GM06990 (cell line): ENCODE data around the gene PIEZO1.

ENCODE experiments used
- DNase-seq: peaks from one replicate; pipeline ENCODE4 v3.0.0-alpha.2; 2011; ENCODE audit not compliant: insufficient read length; ENCODE audit errors: extremely low read depth
- H3K27me3 ChIP-seq: replicated peaks from 2 replicates; pipeline ENCODE4 v1.6.0; 2011; ENCODE audit warnings: low read length; ENCODE audit not compliant: control insufficient read depth, insufficient read depth
- H3K36me3 ChIP-seq: 2 replicates; pipeline ENCODE4 v1.5.1; 2011; ENCODE audit warnings: low read length; ENCODE audit not compliant: control insufficient read depth, insufficient read depth
- H3K4me3 ChIP-seq: replicated peaks from 2 replicates; pipeline ENCODE4 v1.5.1; 2011; ENCODE audit warnings: low read depth, mild to moderate bottlenecking, control low read depth, low read length
- TF ChIP-seq, protein P1 (sequence below): IDR thresholded peaks from 2 replicates; pipeline ENCODE4 v1.5.1; 2011; ENCODE audit warnings: low read length, control low read depth, mild to moderate bottlenecking, inconsistent platforms; ENCODE audit not compliant: insufficient read depth, poor library complexity, severe bottlenecking

The PIEZO1 gene

DNA sequence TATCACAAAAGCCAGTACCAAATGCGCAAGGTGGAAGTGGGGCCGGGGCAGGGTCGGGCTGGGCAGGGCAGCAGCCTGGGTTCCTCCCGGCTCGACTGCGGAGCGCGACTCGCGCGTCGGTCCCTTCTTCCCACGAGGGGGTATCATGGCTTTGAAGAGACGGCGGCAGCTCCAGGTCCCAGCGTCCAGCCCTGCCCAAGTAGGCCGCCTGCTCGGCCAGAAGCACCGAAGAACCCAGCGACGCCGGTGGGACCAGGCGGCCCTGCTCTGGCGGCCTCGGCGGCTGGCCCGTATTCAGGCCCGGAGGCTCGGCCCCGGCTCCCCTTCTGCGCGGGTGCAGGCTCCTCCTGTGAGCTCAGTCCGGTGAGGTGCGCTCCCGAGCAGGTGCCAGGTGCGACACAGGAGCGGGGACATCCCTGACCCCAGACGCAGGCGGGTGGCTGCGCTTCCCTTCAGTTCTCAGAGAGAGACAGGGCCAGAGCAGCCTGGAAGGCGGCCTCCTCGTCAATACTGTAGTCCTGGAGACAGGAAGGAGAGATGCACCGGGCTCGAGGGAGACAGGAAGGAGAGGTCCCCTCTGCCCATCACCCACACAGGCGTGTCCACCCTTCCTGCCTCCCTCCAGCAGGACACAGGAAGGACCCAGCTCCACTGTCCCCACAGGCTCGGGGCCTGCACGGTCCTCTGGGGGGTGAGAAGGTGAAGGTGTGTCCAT lies 87.7 kb downstream of the PIEZO1 start:
- no peak for DNase-seq
- no peaks in the 10 kb centered on the region for H3K27me3 ChIP-seq
- H3K36me3 ChIP-seq = peaks cover 11% of the 10 kb centered on the region
- TF ChIP-seq, protein P1, sequence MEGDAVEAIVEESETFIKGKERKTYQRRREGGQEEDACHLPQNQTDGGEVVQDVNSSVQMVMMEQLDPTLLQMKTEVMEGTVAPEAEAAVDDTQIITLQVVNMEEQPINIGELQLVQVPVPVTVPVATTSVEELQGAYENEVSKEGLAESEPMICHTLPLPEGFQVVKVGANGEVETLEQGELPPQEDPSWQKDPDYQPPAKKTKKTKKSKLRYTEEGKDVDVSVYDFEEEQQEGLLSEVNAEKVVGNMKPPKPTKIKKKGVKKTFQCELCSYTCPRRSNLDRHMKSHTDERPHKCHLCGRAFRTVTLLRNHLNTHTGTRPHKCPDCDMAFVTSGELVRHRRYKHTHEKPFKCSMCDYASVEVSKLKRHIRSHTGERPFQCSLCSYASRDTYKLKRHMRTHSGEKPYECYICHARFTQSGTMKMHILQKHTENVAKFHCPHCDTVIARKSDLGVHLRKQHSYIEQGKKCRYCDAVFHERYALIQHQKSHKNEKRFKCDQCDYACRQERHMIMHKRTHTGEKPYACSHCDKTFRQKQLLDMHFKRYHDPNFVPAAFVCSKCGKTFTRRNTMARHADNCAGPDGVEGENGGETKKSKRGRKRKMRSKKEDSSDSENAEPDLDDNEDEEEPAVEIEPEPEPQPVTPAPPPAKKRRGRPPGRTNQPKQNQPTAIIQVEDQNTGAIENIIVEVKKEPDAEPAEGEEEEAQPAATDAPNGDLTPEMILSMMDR = no peak
- H3K4me3 ChIP-seq = no peak overlapping the region

DNA sequence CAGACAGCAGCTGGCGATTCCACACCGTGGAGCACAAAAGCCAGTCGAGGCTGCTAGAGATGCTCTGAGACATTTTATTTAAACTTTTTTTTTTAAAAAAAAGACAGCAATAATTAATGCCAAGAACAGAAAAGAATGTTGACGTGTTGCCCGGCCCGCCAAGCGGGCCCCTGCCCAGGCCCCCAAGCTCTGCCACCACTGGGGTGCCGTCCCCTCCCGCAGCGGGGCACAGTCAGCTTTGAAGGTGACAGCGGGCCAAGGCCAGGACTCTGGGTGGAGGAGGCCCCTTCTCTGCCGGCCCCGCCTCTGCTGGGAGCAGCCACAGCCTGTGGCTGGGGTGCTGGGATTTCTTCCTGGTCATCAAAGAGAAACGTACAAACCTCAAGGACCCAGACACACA lies 88.6 kb downstream of the PIEZO1 start:
- H3K36me3 ChIP-seq = peaks cover 11% of the 10 kb centered on the region
- no peak overlapping the region for H3K4me3 ChIP-seq
- TF ChIP-seq, protein P1 = no peak
- no peak for DNase-seq
- H3K27me3 ChIP-seq = no peaks in the 10 kb centered on the region

DNA sequence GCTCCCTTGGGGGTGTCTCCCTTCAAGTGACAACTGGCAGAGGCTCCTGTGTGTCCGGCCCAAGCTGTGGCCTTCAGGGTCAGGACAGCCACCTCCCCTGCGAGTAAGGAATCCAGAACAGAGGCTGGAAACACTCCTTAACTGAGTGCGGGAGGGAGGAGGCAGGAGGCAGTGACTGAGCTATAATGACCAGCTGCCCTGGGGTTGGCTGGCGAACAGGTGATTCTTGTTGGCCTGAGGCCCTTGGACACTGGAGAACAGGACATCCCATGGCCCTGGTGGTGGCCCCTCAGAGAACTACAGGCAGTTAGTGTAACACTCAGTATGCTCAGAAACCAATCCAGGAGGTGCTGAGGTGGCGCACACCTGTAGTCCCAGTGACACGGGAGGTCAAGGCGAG lies 89.3 kb downstream of the PIEZO1 start:
- Histone ChIP-seq H3K4me3 (no peak overlapping the region), H3K27me3 (no peaks in the 10 kb centered on the region), H3K36me3 (peaks cover 11% of the 10 kb centered on the region)
- no peak for DNase-seq
- TF ChIP-seq, protein P1 = no peak

DNA sequence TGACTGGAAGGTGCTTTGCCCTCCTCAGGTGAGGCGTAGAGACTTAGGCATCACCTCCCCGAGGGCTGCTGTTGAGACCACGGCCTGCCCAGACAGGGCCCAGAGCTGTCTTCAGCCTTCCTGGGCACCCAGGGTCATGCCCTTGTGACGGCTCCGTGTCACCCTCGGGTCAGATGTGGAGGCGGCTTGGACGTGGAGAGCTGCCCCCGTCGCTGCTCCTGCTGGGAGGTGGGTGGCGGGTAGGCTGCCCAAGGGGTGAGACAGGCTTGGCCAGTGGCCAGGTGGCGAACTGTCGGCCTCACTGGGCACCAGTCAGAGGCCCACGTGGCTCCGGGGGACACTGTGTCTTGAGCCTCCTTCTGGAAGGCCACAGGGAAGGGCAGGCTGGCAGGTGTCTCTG lies 89.8 kb downstream of the PIEZO1 start:
- Histone ChIP-seq H3K4me3 (no peak overlapping the region), H3K27me3 (no peaks in the 10 kb centered on the region), H3K36me3 (peaks cover 11% of the 10 kb centered on the region)
- TF ChIP-seq, protein P1 = no peak
- no peak for DNase-seq

DNA sequence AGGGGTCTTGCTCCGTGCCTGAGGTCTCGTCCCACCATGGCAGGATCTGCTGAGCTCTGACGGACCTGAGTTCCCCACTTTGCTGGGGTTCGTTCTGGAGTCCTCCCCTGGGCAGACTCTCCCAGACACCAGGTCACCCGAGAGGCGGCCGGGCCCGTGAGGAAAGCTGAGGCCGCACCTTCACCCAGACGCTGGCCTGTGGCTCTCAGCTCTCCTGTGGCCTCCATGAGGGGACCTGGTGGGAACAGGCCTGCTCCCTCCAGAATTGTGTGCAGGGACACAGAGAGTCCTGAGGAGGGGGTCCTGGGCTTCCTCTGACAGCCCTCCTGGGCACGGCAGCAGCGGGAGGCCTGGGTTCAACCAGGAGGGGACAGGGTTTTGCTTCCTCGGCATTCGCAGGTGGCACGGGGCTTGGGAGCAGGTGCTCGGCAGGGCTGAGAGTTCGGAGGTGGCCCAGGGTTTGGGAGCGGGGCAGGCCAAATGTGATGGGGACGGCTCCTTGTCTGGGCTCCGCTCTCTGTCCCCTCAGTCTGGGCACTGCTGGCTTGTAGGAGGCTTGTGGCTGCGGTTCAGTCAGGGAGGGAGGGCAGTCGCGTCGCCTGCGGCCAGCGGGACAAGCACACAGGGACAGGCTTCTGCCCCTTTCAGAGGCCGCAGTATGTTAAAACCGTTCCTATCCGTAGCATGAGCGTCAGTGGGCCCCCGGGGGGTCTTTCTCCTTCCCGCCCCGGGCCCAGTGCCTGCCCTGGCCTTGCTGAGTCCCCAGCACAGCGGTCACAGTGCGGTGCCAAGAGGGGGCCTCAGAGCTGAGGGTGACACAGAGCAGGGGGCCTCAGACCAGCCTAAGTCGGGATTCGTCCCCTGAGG lies 90.6 kb downstream of the PIEZO1 start:
- Histone ChIP-seq H3K36me3 (peaks cover 11% of the 10 kb centered on the region), H3K4me3 (no peak overlapping the region), H3K27me3 (no peaks in the 10 kb centered on the region)
- DNase-seq = no peak
- TF ChIP-seq, protein P1 = no peak
